ENCODE results near the gene HMX2. TPM values are rescaled to one million over a fixed set of nuclear protein-coding genes. Genes with fewer than 3 reads are reported as not detected.

The HMX2 gene, protein sequence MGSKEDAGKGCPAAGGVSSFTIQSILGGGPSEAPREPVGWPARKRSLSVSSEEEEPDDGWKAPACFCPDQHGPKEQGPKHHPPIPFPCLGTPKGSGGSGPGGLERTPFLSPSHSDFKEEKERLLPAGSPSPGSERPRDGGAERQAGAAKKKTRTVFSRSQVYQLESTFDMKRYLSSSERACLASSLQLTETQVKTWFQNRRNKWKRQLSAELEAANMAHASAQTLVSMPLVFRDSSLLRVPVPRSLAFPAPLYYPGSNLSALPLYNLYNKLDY
- total RNA-seq, result not detected

DNA sequence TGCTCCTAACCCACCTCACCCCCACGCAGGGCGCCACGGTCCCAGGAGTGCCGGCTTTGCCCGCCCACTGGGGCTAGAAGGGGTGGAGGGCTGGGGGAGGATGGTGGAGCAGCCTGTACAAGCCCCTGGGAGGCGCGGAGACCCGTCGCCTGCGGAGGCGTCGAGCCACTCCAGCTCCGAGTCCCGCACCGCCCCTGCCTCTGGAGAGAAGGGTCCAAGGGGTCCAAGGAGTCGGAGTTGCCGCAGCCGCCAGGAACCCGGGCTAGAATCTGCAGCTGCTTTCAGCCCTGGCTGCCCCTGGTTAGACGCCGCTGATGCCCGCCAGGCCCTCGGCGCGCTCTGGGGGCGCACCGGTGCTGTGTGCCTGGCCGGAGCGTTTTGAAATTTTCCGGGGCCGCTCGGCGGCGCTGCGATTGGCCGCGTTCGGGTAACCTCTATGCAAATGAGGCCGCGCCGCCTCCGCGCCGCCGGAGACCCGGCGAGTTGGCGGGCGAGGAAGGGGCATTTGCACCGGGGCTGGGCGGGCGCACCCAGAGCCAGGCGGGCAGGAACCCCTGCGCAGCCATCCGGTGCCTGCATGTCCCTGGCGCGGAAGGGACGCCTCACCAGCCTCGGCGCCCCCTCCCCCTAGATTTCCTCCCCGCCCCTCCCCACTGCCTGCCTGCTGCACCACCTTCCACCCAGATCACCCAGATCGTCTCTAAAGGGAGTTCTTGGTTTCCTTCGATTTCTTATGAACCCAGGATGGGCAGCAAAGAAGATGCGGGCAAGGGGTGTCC lies at the start of gene HMX2:
TSS of gene HMX2 (plus strand) at position 502 of the 779 bp plus-strand sequence. CDS start at position 745, 243 bp downstream.
- H3K27ac ChIP-seq, result no peak within 1 kb of the TSS
- TF ChIP-seq POLR2AphosphoS5 (IDR thresholded peaks at IDR 0.05) (no peak), POLR2A (IDR thresholded peaks at IDR 0.05) (no peak)
- TF ChIP-seq, protein P1, sequence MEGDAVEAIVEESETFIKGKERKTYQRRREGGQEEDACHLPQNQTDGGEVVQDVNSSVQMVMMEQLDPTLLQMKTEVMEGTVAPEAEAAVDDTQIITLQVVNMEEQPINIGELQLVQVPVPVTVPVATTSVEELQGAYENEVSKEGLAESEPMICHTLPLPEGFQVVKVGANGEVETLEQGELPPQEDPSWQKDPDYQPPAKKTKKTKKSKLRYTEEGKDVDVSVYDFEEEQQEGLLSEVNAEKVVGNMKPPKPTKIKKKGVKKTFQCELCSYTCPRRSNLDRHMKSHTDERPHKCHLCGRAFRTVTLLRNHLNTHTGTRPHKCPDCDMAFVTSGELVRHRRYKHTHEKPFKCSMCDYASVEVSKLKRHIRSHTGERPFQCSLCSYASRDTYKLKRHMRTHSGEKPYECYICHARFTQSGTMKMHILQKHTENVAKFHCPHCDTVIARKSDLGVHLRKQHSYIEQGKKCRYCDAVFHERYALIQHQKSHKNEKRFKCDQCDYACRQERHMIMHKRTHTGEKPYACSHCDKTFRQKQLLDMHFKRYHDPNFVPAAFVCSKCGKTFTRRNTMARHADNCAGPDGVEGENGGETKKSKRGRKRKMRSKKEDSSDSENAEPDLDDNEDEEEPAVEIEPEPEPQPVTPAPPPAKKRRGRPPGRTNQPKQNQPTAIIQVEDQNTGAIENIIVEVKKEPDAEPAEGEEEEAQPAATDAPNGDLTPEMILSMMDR (IDR thresholded peaks at IDR 0.05), result no peak
- H3K4me3 ChIP-seq, result peak within 1 kb of the TSS in 2 of 3 donors; percentile 13 to 48
- peaks cover 5 to 40% of the 10 kb centered on the region in 2 donors for H3K4me1 ChIP-seq
- no peaks in the 10 kb centered on the region for H3K36me3 ChIP-seq
- no peaks in the 10 kb centered on the region for H3K9me3 ChIP-seq
- intact Hi-C loops (cut with DNase I; ENCODE audit: low total_unique reads), result no loop called here
- H3K27me3 ChIP-seq, result peaks cover 20 to 100% of the 10 kb centered on the region in 2 donors
- no peak for DNase-seq (ENCODE audit: low spot score in 2 of 2)

GRCh38 chr10:123100030-123100762 lies 47.7 kb upstream of the HMX2 start:
- H3K27me3 ChIP-seq, result peaks cover 0 to 13% of the 10 kb centered on the region in 2 donors
- intact Hi-C loops (cut with DNase I; ENCODE audit: low total_unique reads), result no loop called here
- H3K4me1 ChIP-seq, result no peaks in the 10 kb centered on the region
- H3K36me3 ChIP-seq, result no peaks in the 10 kb centered on the region
- no peaks in the 10 kb centered on the region for H3K9me3 ChIP-seq
- H3K4me3 ChIP-seq, result no peak overlapping the region
- no peak for DNase-seq (ENCODE audit: low spot score in 2 of 2)
- no peak overlapping the region for H3K27ac ChIP-seq
- TF ChIP-seq POLR2AphosphoS5 (IDR thresholded peaks at IDR 0.05) (no peak), POLR2A (IDR thresholded peaks at IDR 0.05) (no peak)
- TF ChIP-seq, protein P1 (IDR thresholded peaks at IDR 0.05), result no peak

- Histone ChIP-seq H3K36me3 (no peaks in the 10 kb centered on the region), H3K27ac (no peak overlapping the region), H3K27me3 (peaks cover 0 to 16% of the 10 kb centered on the region in 2 donors), H3K4me1 (no peaks in the 10 kb centered on the region), H3K9me3 (no peaks in the 10 kb centered on the region), H3K4me3 (no peak overlapping the region)
- intact Hi-C loops (cut with DNase I; ENCODE audit: low total_unique reads), result no loop called here
- TF ChIP-seq, protein P1 (IDR thresholded peaks at IDR 0.05), result no peak
- TF ChIP-seq POLR2A (IDR thresholded peaks at IDR 0.05) (no peak), POLR2AphosphoS5 (IDR thresholded peaks at IDR 0.05) (no peak)
- no peak for DNase-seq (ENCODE audit: low spot score in 2 of 2)
Measured at GRCh38 chr10:123101872-123102271, 46.1 kb upstream of the HMX2 start.

- no peak overlapping the region for H3K4me3 ChIP-seq
Measured at GRCh38 chr10:123102673-123103072, 45.3 kb upstream of the HMX2 start.

More at GRCh38 chr10:123102673-123103072, 45.3 kb upstream of the HMX2 start:
- Histone ChIP-seq H3K27me3 (peaks cover 0 to 16% of the 10 kb centered on the region in 2 donors), H3K36me3 (no peaks in the 10 kb centered on the region), H3K27ac (no peak overlapping the region), H3K9me3 (no peaks in the 10 kb centered on the region), H3K4me1 (no peaks in the 10 kb centered on the region)
- no peak for DNase-seq (ENCODE audit: low spot score in 2 of 2)
- no peak for TF ChIP-seq POLR2A (IDR thresholded peaks at IDR 0.05)
- TF ChIP-seq, protein P1 (IDR thresholded peaks at IDR 0.05), result no peak
- TF ChIP-seq POLR2AphosphoS5 (IDR thresholded peaks at IDR 0.05), result no peak
- intact Hi-C loops (cut with DNase I; ENCODE audit: low total_unique reads), result no loop called here

All from breast epithelium (tissue), 4 donors.